Parathyroid adenoma (tissue), 2 donors: ENCODE measurements around the gene FOXE1.

Source experiments
- H2AFZ ChIP-seq: fragments of 300-600 bp; sonication (generic); one replicate; pipeline ENCODE4 v1.7.0; 2017; ENCODE audit warnings: antibody characterized with exemption, mild to moderate bottlenecking
- H3K27ac ChIP-seq: fragments of 300-600 bp; sonication (generic); one replicate; pipeline ENCODE4 v1.7.0; 2017
- H3K27me3 ChIP-seq: fragments of 300-600 bp; sonication (generic); one replicate; pipeline ENCODE4 v1.7.0; 2017; ENCODE audit warnings: low read length; ENCODE audit not compliant: control insufficient read depth, insufficient read depth
- H3K36me3 ChIP-seq: fragments of 300-600 bp; sonication (generic); one replicate; pipeline ENCODE4 v1.7.0; 2017; ENCODE audit warnings: low read length; ENCODE audit not compliant: control insufficient read depth, insufficient read depth
- H3K4me1 ChIP-seq: fragments of 300-600 bp; sonication (generic); one replicate; pipeline ENCODE4 v1.7.0; 2017; ENCODE audit warnings: control low read depth
- H3K4me2 ChIP-seq: fragments of 300-600 bp; sonication (generic); one replicate; pipeline ENCODE4 v1.7.0; 2017; ENCODE audit warnings: low read length
- H3K4me3 ChIP-seq: fragments of 300-600 bp; sonication (generic); one replicate; pipeline ENCODE4 v1.7.0; 2017; ENCODE audit warnings: low read depth, low read length
- H3K79me2 ChIP-seq: fragments of 300-600 bp; sonication (generic); one replicate; pipeline ENCODE4 v1.7.0; 2017; ENCODE audit warnings: control low read depth
- H3K9ac ChIP-seq: fragments of 300-600 bp; sonication (generic); one replicate; pipeline ENCODE4 v1.7.0; 2017; ENCODE audit warnings: mild to moderate bottlenecking
- H3K9me3 ChIP-seq: fragments of 300-600 bp; sonication (generic); one replicate; pipeline ENCODE4 v1.7.0; 2017; ENCODE audit warnings: low read length; ENCODE audit not compliant: control insufficient read depth
- CTCF ChIP-seq: fragments of 300-600 bp; sonication (generic); IDR thresholded peaks from one replicate; pipeline ENCODE4 v1.7.0; 2017; ENCODE audit warnings: antibody characterized with exemption, mild to moderate bottlenecking
- donor health status: primary hyperparathyroidism.

Gene FOXE1

GRCh38 chr9:97831843-97832636 is 21.0 kb upstream of the FOXE1 start:
- Histone ChIP-seq H2AFZ (no peak overlapping the region), H3K9me3 (no peaks in the 10 kb centered on the region), H3K4me2 (no peak overlapping the region), H3K4me1 (no peaks in the 10 kb centered on the region), H3K4me3 (no peak overlapping the region), H3K27ac (no peak overlapping the region), H3K36me3 (no peaks in the 10 kb centered on the region), H3K27me3 (no peaks in the 10 kb centered on the region), H3K9ac (no peak overlapping the region), H3K79me2 (no peaks in the 10 kb centered on the region)
- no peak for TF ChIP-seq CTCF

- no peaks in the 10 kb centered on the region for H3K9me3 ChIP-seq
- H3K9ac ChIP-seq, result no peak overlapping the region
- no peaks in the 10 kb centered on the region for H3K36me3 ChIP-seq
- no peak overlapping the region for H3K4me3 ChIP-seq
- no peak overlapping the region for H2AFZ ChIP-seq
- H3K27me3 ChIP-seq, result no peaks in the 10 kb centered on the region
- TF ChIP-seq CTCF, result no peak
- no peak overlapping the region for H3K4me2 ChIP-seq
- H3K27ac ChIP-seq, result no peak overlapping the region
- no peaks in the 10 kb centered on the region for H3K4me1 ChIP-seq
- no peaks in the 10 kb centered on the region for H3K79me2 ChIP-seq
Measured at GRCh38 chr9:97840521-97840920, 12.5 kb upstream of the FOXE1 start.

GRCh38 chr9:97842960-97843359 is 10.1 kb upstream of the FOXE1 start:
- no peak overlapping the region for H3K4me2 ChIP-seq
- H3K36me3 ChIP-seq, result no peaks in the 10 kb centered on the region
- H3K4me3 ChIP-seq, result no peak overlapping the region
- H3K27me3 ChIP-seq, result no peaks in the 10 kb centered on the region
- no peaks in the 10 kb centered on the region for H3K79me2 ChIP-seq
- H3K27ac ChIP-seq, result no peak overlapping the region
- H2AFZ ChIP-seq, result no peak overlapping the region
- no peaks in the 10 kb centered on the region for H3K4me1 ChIP-seq
- no peak for TF ChIP-seq CTCF
- H3K9me3 ChIP-seq, result no peaks in the 10 kb centered on the region
- H3K9ac ChIP-seq, result no peak overlapping the region

- Histone ChIP-seq H3K4me3 (no peak overlapping the region), H3K36me3 (no peaks in the 10 kb centered on the region), H3K4me1 (no peaks in the 10 kb centered on the region), H2AFZ (no peak overlapping the region), H3K4me2 (no peak overlapping the region), H3K9me3 (no peaks in the 10 kb centered on the region), H3K9ac (no peak overlapping the region), H3K79me2 (no peaks in the 10 kb centered on the region), H3K27ac (no peak overlapping the region), H3K27me3 (no peaks in the 10 kb centered on the region)
- no peak for TF ChIP-seq CTCF
Measured at GRCh38 chr9:97845130-97845529, 7.9 kb upstream of the FOXE1 start.

GRCh38 chr9:97845763-97846162 is 7.3 kb upstream of the FOXE1 start:
- no peak overlapping the region for H3K4me3 ChIP-seq
- H3K9ac ChIP-seq, result no peak overlapping the region
- TF ChIP-seq CTCF, result no peak
- H3K9me3 ChIP-seq, result no peaks in the 10 kb centered on the region
- no peak overlapping the region for H2AFZ ChIP-seq
- H3K36me3 ChIP-seq, result no peaks in the 10 kb centered on the region
- H3K4me1 ChIP-seq, result no peaks in the 10 kb centered on the region
- H3K4me2 ChIP-seq, result no peak overlapping the region
- H3K27ac ChIP-seq, result no peak overlapping the region
- no peaks in the 10 kb centered on the region for H3K27me3 ChIP-seq
- H3K79me2 ChIP-seq, result no peaks in the 10 kb centered on the region
